Measurements from ENCODE around the gene NEURL3.

The NEURL3 gene

DNA sequence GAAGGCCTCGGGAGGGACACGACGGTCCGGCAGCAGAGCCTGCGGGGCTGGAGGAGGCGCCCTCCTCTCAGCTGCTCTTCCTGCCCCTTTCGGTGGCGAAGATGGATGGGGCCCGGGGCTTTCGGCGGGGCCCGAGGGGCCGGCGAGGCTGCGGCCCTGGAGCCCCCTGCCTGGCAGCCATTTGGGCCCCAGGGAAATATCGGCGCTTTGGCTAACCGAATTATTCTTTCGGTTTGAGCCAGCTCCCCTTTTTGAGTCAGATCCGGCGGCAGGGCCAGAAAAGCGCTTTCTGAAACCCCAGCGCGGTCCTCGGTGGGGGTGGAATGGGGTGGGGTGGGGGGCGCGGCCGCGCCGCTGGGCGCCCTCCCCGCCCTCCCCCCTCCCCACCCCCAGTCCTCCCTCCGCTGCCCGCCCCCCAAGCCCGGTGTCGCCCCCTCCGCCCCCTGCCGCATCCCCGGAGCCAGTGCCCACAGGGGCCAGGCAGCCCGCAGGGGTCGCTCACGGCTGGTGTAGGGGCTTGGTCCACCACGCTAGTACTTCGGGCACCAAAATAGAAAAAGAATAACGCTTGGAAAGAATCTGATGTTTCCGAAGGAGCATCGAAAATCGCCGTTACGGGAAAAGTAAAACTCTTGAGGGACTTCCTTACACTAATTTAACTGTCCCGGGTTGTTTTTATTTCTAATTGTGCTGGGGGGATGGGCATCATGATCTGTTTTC lies 22.3 kb upstream of the NEURL3 start:
- DNase-seq (ENCODE audit: low read depth, low spot score), result no peak

DNA sequence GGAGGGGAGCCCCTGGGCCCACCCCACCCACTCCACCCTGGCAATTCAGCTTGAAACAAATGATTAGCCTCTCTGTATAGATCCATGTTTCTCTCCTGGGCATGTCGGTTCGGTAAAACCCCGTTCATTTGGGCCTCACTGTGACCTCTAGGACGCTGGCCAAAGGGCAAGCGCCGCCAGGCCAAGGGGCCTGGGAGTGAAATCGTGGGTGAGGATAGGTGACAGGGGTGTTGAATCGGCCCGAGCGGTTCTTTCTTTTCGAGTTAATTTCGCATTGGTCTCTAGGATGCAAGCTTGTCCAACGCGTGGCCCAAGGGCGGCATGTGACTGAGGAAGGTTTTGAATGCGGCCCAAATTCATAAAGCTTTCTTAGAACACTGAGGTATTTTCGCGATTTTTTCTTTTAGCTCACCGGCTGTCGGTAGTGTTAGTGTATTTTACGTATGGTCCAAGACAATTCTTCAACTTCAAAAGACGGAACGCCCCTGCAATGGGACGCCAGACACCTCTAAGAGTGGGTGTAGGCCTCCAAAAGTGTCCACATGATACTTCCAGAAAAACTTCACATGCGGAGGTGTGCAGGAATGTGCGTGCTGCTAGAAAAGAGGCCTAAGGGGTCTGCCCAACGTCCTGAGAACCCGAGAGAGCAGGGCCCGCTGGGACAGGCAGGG lies 21.6 kb upstream of the NEURL3 start:
- no peak for DNase-seq (ENCODE audit: low read depth, low spot score)

DNA sequence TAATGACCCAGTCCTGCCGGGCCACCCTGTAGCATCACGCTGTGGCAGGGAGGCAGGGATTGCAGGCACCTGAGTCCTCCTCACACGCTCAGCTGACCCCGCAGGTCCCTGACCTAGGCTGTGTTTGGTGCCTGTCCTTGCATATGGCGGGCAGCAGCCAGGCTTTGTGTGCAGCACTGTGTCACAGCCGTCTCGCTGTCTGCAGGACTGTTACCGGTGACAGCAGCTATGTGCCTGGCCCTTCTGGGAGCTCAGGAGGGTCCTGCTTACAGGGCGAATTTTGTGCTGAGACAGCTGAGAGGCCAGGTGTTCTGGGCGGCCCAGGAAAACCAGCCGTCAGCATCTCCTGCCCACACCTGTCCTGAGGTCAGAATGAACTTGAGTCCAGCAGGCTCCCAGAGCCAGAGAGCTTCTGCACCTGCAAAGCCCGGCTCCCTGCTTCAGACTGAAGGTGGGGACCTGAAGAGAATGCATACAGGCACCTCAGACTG lies 21.0 kb upstream of the NEURL3 start:
- DNase-seq (ENCODE audit: low read depth, low spot score), result no peak

DNA sequence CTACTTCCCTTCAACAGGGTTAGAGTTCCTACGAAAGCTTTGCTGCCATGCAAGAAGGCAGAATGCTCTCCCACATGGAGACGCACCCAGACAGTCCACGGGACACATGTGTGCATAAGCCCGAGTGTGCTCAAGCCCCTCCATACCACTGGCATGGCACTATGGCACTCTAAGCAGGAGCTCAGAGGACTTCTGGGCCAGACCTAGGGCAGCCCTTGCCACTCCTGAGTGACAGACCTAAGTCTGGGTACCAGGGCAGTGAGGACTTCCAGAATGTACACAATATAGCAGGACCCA lies 20.0 kb upstream of the NEURL3 start:
- no peak for DNase-seq (ENCODE audit: low read depth, low spot score)

DNA sequence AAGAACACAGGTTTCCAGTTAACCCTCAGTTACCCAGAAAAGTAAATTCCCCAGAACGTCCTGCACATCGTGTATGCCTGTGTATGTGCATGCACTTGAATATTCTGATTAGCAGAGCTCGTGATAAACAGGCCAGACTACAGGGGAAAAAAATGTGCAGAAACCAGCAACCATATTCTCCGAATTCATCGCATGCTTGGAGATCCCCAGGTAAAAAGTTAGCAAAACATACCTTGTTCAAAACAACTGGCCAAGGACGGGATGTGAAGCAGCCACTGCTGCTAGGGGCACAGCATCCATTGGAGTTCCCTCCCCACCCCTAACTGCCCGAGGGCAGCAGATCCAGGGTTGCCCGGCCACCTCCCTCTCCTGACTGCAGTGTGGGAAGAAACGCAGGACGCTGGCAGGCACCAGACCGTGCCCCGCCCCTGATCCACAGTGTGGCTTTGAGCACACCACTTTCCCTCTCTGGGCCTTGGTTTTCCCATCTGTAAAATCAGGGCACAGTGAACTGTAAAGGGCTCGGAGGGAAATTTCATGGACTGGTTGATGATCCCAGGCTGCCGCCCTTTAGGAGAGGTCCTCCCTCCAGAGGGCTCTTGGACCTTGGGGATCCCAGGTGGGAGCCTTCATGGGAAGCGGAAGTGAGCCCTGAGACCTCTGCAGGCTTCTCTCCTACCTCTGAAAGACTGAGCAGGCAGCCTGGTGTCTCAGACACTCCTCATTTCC lies 19.5 kb upstream of the NEURL3 start:
- DNase-seq (ENCODE audit: low read depth, low spot score), result no peak

DNA sequence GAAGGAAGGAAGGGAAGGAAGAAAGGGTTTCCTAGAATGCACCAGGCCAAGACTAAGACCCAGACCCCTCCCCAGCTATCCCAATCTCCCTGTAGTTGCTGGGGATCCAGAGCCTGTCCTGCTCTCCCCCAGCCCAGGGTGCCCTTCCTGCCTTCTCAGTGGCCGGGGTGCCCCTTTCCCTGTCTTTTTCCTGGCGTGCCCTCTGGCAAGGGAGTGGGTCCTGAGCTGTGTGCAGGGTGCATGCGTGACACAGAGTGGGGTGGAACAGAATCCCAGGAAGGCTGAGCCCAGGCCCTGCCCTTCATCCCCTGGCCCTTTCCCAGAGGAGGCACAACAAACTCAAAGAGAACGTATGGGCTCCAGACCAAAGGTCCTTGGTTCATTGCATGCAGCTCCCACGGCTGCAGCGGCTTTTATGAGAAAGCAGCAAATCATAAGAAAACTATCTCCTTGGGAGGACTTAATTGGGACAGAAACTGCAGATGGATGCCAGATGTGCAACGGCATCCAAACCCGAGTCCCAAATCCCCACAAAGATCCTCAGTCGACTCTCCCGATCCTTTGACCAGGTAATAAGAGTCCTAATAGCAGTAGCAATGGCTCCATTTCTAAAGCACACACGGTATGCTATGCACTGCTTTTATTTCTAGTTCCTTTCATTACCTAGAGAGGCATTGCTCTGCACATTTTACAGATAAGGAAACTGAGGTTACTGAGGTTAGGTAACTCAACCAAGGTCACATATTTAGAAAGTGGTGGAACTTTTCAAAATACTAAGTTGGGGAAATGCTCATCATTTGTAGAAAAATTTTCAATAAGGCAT lies 18.7 kb upstream of the NEURL3 start:
- no peak for DNase-seq (ENCODE audit: low read depth, low spot score)

DNA sequence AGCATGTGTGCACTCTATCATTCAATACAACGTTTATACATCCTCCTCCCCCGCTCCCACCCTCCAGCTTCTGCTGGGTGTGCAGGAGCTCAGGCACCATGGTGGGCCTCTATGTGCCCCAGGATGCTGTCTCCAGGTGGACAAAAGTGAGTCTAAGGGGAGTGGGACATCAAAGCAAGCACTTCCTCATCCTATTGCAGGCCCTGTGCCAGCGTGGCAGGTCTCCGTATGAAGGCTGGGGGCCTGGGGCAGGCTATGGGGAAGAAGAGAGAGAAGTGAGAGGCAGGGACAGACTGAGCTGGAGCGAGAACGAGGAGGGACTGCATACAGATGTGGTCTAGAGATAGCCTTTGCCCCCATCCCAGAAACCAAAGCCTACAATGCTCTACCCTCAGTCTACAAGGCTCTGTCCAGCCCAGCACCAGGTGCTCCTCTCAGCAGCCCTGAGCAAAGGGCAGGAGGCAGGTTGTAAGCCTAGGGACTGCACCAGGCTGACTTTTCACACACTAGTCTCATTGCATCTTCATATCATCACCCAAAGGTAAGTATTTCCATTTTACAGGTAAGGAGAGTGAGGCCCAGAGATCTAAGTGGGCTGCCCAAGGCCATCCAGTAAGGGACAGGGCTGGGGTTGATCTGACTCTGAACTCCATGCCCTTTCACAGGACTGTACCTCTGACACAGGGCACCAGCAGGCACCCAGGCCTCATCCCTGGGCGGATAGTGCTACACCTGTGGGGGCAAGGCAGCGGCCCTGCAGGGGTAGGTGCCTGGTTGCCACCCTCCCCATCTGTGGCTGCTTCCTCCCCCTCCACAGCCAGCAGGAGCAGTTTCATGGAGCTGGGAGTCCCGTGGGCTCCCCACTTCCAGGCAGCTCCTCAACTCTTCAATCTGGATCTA lies 17.4 kb upstream of the NEURL3 start:
- no peak for DNase-seq (ENCODE audit: low read depth, low spot score)

DNA sequence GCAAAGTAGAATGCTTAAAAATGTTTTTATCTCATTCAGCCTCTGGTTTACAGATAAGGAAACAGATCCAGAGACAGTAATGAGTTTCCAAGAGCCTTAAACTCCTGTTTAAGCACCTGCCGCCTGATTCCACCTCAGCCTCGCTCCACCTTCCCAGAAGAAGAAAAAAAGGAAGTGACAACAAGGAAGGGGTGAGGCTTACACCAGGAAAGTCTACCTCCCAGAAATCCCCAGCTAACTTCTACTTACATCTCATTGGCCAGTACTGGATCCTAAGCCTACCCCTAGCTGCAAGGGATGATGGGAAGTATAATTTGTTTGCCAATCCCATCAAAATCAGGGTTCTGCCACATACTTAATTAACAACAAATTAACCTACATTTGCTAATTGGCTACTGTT lies 16.1 kb upstream of the NEURL3 start:
- no peak for DNase-seq (ENCODE audit: low read depth, low spot score)

DNA sequence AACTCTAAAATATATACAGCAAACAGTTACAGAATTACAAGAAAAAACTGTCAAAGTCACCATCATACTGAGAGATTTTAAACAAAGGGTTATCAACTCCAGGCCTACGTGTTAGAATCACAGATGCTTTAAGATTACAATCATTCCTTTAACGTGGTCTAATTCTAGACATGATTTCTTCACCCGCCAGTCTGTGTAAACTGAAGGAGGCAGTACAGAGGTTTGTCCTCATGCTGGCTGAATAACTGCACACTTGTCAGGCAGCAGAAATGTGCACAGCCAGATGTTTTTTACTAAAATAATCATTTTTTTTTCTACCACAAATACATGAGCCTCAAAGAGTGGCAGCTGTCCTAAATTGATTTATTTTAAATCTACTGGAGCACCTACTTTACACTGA lies 15.5 kb upstream of the NEURL3 start:
- DNase-seq (ENCODE audit: low read depth, low spot score), result no peak

DNA sequence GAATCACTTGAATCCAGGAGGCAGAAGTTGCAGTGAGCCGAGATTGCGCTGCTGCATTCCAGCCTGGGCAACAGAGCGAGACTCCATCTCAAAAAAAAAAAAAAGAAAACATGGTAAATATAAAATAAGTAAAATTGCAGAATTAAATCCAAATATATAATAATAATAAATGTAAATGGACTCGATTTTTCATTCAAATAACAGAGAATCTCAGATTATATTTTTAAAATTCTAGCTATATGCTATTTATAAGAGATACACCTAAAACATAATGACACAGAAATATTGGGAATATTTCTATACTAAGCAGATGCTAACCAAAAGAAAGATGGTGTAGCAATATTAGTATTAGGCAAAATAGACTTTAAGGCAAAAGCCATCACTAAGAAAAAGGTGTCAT lies 15.1 kb upstream of the NEURL3 start:
- DNase-seq (ENCODE audit: low read depth, low spot score), result no peak

DNA sequence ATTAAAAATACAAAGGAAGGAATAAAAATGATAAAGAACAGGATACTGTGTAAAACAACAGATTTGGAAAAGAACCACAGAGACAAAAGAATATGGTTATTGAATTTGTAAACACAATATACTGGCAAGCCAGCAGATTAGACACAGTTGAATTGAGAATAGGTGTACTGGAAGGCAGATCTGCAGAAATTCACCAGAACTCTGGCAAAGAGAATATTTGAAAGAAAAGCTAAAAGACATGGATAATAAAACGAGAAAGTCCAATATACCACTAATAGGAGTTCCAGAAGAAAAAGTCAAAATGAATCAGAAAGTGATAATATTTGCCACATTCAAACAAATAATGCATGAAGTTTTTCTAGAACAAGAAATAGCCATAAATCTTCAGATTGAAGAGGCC lies 11.9 kb upstream of the NEURL3 start:
- DNase-seq (ENCODE audit: low read depth, low spot score), result no peak

DNA sequence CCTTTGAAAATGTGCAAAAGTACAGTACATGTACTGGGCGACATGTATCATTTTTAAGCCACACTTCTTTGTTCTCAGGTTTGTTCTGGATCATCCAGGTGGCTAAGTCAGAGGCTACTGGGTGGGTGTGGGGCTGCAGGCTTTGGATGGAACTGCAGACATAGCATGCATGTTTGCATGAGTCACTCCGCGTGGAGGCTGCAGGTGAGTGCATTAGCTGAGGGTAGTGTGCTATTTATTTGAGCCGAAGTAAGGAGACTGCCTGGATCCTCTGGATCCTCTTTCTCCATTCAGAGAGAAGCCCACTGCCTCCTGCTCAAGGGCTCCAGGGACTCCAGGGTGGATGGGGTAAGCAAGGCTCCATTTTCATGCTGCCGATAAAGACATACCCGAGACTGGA lies 9.4 kb upstream of the NEURL3 start:
- no peak for DNase-seq (ENCODE audit: low read depth, low spot score)

DNA sequence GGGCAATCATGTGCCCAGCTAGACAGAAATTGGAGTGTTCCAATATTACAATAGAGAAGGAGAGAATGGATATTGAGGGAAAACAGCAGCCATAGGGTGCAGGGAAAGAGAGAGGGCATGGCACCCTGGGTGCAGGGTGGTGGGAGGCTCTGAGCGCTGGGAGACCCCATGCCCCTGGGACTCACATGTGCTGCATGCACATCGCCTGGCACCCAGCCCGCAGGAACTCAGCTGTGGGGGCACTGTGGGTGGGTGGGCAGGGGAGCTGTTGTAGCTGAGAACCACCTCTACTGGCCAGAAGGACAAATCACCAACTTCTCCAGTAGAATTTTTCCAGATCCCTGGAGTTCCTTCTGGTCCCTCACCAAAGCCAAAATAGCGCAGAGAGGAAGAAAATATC lies 7.2 kb upstream of the NEURL3 start:
- no peak for DNase-seq (ENCODE audit: low read depth, low spot score)

DNA sequence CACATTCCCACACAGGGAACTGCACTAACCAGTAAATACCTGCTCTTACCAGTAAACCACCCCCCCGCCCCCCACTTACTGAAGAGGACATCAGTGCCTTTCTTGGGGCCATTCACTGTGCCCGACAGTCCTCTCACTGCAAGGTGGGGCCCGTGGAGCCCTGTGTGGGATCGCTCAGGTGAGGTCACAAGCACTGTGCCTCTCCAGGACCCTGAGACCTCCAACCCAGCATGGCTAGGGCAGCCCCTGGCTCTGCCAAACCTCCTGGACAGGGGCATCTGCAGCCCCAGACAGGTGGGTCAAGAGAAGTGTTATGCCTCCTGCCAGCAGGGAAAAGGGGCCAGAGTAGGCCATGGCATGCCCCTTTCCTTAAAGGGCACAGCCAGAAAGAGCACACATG lies 6.7 kb upstream of the NEURL3 start:
- DNase-seq (ENCODE audit: low read depth, low spot score), result no peak

DNA sequence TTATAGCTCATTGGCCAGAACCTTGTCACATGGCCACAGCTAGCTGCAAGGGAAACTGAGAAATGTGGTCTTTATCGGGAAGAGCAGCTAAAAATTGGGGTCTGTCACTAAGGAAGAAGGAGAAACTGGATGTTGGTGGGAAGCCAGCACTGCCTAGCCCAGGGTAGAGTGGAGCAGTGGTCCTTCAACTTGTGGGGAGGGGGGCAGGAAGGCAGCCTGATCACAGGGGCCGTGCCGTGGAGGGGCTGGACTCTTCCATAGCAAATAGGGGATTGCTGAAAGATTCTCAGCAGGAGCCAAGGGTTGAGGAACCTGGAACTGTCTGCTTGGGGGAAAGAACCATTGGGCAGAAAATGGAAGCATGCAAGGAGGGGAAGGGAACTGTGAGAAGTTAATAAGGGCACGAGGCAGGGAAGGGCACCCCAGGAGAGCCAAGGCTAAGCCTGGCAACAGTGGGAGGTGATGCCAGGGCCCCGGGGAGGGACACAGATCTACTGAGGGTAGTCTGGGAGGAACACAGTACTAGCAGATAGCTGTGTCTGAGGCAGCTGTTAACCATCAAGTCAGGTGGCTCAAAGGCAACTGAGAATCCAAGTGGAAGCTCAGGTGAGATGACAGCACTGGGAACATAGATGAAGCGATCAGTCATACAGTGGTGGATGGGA lies 5.9 kb upstream of the NEURL3 start:
- no peak for DNase-seq (ENCODE audit: low read depth, low spot score)

DNA sequence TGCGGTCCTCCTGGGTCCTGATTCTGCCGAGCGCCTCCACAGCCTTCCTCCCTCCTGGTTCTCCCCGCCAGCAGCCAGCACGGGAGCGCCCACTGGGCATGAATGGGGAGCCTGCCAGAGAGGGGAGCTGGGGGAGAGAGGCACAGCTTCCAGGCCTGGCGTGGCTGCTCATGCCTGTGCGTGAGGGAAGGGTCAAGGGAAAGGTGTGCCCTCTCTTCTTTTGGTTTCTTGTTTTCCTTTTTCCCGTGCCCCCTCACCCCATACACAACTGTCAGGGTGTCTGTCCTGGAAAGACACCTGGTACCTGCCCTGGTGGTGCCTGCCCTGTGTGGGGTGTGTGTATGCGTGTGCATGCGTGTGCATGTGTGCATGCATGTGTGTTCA lies 4.7 kb upstream of the NEURL3 start:
- DNase-seq (ENCODE audit: low read depth, low spot score), result no peak

DNA sequence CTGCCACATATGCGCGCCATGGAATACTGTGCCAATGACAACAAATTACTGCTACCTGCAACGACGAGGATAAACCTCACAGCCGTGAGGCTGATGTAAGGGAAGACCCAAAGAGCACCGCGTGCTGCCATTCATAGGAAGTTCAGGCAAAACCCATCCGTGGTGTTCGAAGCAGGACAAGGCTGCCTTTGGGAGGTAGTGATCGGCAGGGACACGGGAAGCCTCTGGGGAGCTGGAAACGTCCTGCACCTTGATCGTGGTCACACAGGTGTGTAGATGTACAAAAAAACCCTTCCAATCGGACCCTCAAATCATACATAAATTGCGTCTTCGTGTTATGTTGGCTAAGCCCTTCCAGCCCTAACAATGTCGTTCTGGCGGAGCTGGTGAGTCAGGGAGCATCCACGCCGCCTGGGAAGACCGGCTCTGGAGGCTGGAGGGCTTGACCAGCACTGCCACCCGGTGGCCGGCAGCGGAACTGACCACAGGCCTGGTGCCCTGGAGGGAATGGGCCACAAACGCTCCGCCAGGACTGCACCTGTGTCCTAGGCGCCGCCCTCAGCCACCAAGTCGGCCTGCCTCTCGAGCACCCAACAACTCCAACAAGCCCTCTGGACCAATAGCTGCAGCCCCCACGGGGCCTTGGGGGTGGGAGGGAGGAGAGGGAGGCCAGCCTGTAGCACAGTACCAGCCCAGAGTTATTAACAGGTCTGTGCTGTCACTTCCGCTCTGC lies 4.1 kb upstream of the NEURL3 start:
- no peak for DNase-seq (ENCODE audit: low read depth, low spot score)

DNA sequence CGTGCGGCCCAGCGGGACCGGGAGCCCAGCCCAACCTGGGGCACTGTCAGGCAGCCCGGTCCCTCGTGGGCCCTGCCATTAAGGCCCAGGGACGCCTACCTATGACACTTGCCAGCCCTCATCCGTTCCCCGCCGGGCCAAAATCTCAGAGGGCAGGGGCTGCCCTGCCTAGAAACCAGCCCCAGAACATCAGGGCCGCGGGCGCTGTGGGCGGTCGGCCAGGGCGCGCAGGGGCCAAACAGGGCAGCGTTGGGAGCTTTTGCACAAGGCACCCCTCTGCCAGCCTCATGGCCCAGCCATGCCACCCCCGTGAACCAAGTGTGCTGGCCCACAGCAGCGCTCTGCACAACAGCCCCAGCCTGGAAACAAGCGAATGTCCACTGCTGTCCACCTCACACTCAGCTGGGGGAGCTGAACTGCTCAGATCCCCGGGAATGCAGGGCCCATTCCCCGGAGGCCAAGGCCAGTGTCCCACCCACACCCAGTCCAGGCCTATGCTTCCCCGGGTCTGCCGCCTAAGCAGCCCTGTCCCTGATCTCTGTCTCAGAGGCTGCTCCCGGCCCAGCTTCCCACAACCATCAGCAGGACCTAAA lies 3.5 kb upstream of the NEURL3 start:
- no peak for DNase-seq (ENCODE audit: low read depth, low spot score)

DNA sequence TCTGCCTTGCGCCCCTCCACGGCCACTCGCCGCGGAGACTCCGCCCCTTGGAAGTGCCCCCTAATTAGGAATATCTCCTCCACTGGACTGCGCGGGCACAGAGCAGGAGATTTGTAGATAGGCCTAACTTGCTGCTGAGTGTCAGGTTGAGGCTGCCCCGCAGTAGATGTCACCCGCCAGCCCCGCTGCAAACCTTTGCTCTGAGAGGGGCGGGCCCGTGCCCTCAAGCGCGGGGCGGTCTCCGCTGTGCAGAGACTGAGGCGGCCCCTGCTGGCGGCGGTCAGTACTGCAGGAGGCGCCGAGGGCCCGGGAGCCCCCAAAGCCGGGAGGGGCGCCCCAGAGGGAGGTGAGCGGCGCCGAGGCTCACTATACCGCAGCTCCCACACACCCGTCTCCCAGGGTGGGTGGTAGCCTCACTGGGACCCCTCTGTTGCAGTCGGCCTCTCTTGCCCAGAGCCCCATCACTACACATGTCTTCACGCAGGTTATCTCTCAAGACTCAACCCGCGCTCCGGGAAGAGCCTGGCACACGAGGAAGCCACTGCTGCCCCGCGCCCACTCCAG lies 2.9 kb upstream of the NEURL3 start:
- DNase-seq (ENCODE audit: low read depth, low spot score), result no peak

Data from iPS DF 19.7 (cell line).